ENCODE results near the gene NFYB. TPM values are rescaled to one million over a fixed set of nuclear protein-coding genes. Genes with fewer than 3 reads are reported as not detected.

The NFYB gene
- total RNA-seq, 1 experiment from 2014 or later, result 22.4 TPM

DNA sequence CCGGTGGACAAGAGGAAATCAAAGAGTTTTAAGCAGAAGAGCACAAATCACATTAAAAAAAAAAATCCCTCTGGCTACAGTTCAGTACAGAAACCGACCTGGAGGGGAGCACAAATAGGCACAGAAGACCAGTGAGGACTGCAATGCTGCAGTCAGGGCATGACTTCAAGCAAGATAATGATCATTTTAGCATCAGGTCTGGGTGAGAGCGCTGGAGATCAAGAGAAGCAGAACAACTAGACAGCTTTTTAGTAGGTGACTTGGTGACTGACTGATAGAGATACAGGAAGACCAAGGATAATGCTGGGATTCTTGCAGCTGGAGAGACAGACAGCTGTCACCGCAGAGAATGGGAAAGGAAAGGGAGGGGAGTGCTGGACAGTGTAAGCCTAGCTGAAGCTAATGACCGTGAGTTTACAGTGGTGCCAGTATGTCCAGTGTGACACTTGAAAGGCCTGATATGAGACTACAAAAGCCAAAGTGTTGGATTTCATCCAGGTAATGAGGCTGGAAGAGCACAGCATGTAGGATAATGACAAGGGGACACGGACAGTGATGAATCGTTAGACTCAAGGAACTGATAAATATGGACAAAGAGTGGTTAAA lies 5.6 kb downstream of the NFYB start:
- ATAC-seq (no peak), DNase-seq (ENCODE audit: low read depth, low spot score) (no peak)
- no peaks in the 10 kb centered on the region for H4K20me1 ChIP-seq (ENCODE audit: insufficient read depth)
- no peak overlapping the region for H2AFZ ChIP-seq (ENCODE audit: low read depth, low read length, poor library complexity, severe bottlenecking)
- no peak overlapping the region for H3K27ac ChIP-seq (ENCODE audit: low read depth, low read length)
- H3K36me3 ChIP-seq (ENCODE audit: control insufficient read depth in 1 of 2, insufficient read depth in 2 of 2, low read length in 2 of 2), result peaks cover 9 to 15% of the 10 kb centered on the region in 2 experiments; a peak in 3 of 4 replicates
- POLR2A ChIA-PET, result no interaction called here
- H3K9me3 ChIP-seq (ENCODE audit: control insufficient read depth in 1 of 2, insufficient read depth in 1 of 2, low read depth in 1 of 2, low read length in 2 of 2), result no peaks in the 10 kb centered on the region
- RAD21 ChIA-PET (ENCODE audit: low non-redundant PET in 1 of 2, low total read pairs in 2 of 2, uncharacterized antibody in 2 of 2, unreplicated experiment in 2 of 2), result no interaction called here
- H3K79me2 ChIP-seq (ENCODE audit: insufficient read depth, low read length), result peaks cover 43% of the 10 kb centered on the region
- H3K27me3 ChIP-seq (ENCODE audit: insufficient read depth, low read length), result no peaks in the 10 kb centered on the region
- no peak overlapping the region for H3K4me3 ChIP-seq (replicated peaks in 1 of 2; ENCODE audit: low read depth in 1 of 2, low read length in 2 of 2)
- TF ChIP-seq, protein P1, sequence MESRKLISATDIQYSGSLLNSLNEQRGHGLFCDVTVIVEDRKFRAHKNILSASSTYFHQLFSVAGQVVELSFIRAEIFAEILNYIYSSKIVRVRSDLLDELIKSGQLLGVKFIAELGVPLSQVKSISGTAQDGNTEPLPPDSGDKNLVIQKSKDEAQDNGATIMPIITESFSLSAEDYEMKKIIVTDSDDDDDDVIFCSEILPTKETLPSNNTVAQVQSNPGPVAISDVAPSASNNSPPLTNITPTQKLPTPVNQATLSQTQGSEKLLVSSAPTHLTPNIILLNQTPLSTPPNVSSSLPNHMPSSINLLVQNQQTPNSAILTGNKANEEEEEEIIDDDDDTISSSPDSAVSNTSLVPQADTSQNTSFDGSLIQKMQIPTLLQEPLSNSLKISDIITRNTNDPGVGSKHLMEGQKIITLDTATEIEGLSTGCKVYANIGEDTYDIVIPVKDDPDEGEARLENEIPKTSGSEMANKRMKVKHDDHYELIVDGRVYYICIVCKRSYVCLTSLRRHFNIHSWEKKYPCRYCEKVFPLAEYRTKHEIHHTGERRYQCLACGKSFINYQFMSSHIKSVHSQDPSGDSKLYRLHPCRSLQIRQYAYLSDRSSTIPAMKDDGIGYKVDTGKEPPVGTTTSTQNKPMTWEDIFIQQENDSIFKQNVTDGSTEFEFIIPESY (IDR thresholded peaks at IDR 0.05; ENCODE audit: extremely low read depth, insufficient replicate concordance, low read length), result no peak
- TF ChIP-seq ZNF274 (IDR thresholded peaks at IDR 0.05; ENCODE audit: low read depth, low read length) (no peak), RAD21 (IDR thresholded peaks at IDR 0.05; ENCODE audit: low read depth) (no peak), POLR2A (IDR thresholded peaks at IDR 0.05; ENCODE audit: borderline replicate concordance, extremely low read depth, insufficient read depth, insufficient read length) (no peak), SRF (IDR thresholded peaks at IDR 0.05; ENCODE audit: low read depth) (no peak), JUND (IDR thresholded peaks at IDR 0.05) (no peak), YY1 (IDR thresholded peaks at IDR 0.05; ENCODE audit: extremely low read depth, insufficient replicate concordance, low read depth, low read length) (no peak), SIN3A (IDR thresholded peaks at IDR 0.05; ENCODE audit: low read depth) (no peak), ZFX (IDR thresholded peaks at IDR 0.05) (no peak), SP1 (IDR thresholded peaks at IDR 0.05; ENCODE audit: low read depth) (no peak), EZH2 (IDR thresholded peaks at IDR 0.05) (no peak), EGR1 (IDR thresholded peaks at IDR 0.05; ENCODE audit: low read depth) (no peak), EZH2phosphoT487 (IDR thresholded peaks at IDR 0.05; ENCODE audit: borderline replicate concordance) (no peak), POLR2AphosphoS5 (IDR thresholded peaks at IDR 0.05; ENCODE audit: low read depth, low read length) (no peak), FOSL1 (IDR thresholded peaks at IDR 0.05; ENCODE audit: low read depth) (no peak)
- TF ChIP-seq, protein P2, sequence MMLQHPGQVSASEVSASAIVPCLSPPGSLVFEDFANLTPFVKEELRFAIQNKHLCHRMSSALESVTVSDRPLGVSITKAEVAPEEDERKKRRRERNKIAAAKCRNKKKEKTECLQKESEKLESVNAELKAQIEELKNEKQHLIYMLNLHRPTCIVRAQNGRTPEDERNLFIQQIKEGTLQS (IDR thresholded peaks at IDR 0.05), result no peak
- CTCF ChIA-PET, result no interaction called here
- H3K4me2 ChIP-seq (ENCODE audit: low read length), result no peak overlapping the region
- H3K9ac ChIP-seq (ENCODE audit: low read length), result no peak overlapping the region
- H3K9me2 ChIP-seq (ENCODE audit: insufficient read depth), result no peaks in the 10 kb centered on the region
- intact Hi-C loops (cut with micrococcal nuclease), result no loop called here
- no TSS peak for BruUV-seq (replicated peaks)
- H3K4me1 ChIP-seq (ENCODE audit: control insufficient read depth in 1 of 2, insufficient read depth in 2 of 2, low read length in 2 of 2), result peaks cover 7 to 13% of the 10 kb centered on the region in 2 experiments; a peak in 3 of 4 replicates
